OCI-LY1 (cell line): Measurements from ENCODE around the gene ST7.

Source experiments
- H2AFZ ChIP-seq: fragments of 200-600 bp; sonication (generic), shearing (Covaris generic); 2 replicates; pipeline ENCODE4 v1.6.0; 2014; ENCODE audit warnings: antibody characterized with exemption, mild to moderate bottlenecking, low read length
- H3F3A ChIP-seq: fragments of 200-600 bp; sonication (generic), shearing (Covaris generic); 2 replicates; pipeline ENCODE4 v1.6.0; 2014; ENCODE audit warnings: mild to moderate bottlenecking, antibody characterized with exemption, low read length, moderate library complexity; ENCODE audit not compliant: insufficient read depth
- H3K27ac ChIP-seq: fragments of 200-600 bp; sonication (generic); 2 replicates; pipeline ENCODE4 v1.5.1; 2014; ENCODE audit warnings: low read length, mixed run types, mild to moderate bottlenecking, low read depth; ENCODE audit not compliant: poor library complexity, severe bottlenecking
- H3K27me3 ChIP-seq: fragments of 200-600 bp; sonication (generic); 2 replicates; pipeline ENCODE4 v1.6.0; 2014; ENCODE audit warnings: antibody characterized with exemption, mild to moderate bottlenecking, low read length, moderate library complexity; ENCODE audit not compliant: insufficient read depth
- H3K36me3 ChIP-seq: fragments of 200-600 bp; sonication (generic); 2 replicates; pipeline ENCODE4 v1.6.1; 2014; ENCODE audit warnings: mild to moderate bottlenecking, antibody characterized with exemption, low read length, moderate library complexity, mixed read lengths; ENCODE audit not compliant: insufficient read depth
- H3K4me1 ChIP-seq: fragments of 200-600 bp; sonication (generic); 2 replicates; pipeline ENCODE4 v1.5.1; 2014; ENCODE audit warnings: mild to moderate bottlenecking, low read length, moderate library complexity; ENCODE audit not compliant: insufficient read depth, severe bottlenecking
- H3K4me2 ChIP-seq: fragments of 200-600 bp; sonication (generic), shearing (Covaris generic); 2 replicates; pipeline ENCODE4 v1.6.1; 2014; ENCODE audit warnings: low read length
- H3K4me3 ChIP-seq: fragments of 200-600 bp; sonication (generic); 2 replicates; pipeline ENCODE4 v1.5.1; 2014; ENCODE audit warnings: low read length, low read depth, mild to moderate bottlenecking, mixed read lengths; ENCODE audit not compliant: poor library complexity, severe bottlenecking
- H3K79me2 ChIP-seq: fragments of 200-600 bp; shearing (Covaris generic); 2 replicates; pipeline ENCODE4 v1.6.1; 2016; ENCODE audit warnings: mixed run types, low read length, mixed read lengths; ENCODE audit not compliant: insufficient read depth
- H3K9ac ChIP-seq: fragments of 200-600 bp; sonication (generic), shearing (Covaris generic); 2 replicates; pipeline ENCODE4 v1.6.1; 2014; ENCODE audit warnings: mild to moderate bottlenecking, low read length, mixed read lengths
- H3K9me2 ChIP-seq: fragments of 200-600 bp; sonication (generic), shearing (Covaris generic); 2 replicates; pipeline ENCODE4 v1.6.1; 2014; ENCODE audit warnings: low read depth, mild to moderate bottlenecking, low read length, mixed read lengths
- H3K9me3 ChIP-seq: fragments of 200-600 bp; shearing (Covaris generic); 2 replicates; pipeline ENCODE4 v1.6.1; 2014; ENCODE audit warnings: low read length, mixed read lengths
- H4K20me1 ChIP-seq: fragments of 200-600 bp; sonication (generic), shearing (Covaris generic); 2 replicates; pipeline ENCODE4 v1.6.0; 2016; ENCODE audit warnings: mild to moderate bottlenecking, low read length; ENCODE audit not compliant: insufficient read depth
- EZH2 ChIP-seq: fragments of 200-600 bp; sonication (generic), shearing (Covaris generic); IDR thresholded peaks from 2 replicates; pipeline ENCODE4 v1.8.0; 2017; ENCODE audit warnings: borderline replicate concordance, mixed run types, mild to moderate bottlenecking, antibody characterized with exemption, low read length, moderate library complexity, mixed read lengths
- TF ChIP-seq, protein P1 (sequence below): fragments of 200-600 bp; sonication (generic), shearing (Covaris generic); IDR thresholded peaks from 2 replicates; pipeline ENCODE4 v1.5.1; 2017; ENCODE audit warnings: mild to moderate bottlenecking, antibody characterized with exemption, low read length, moderate library complexity, mixed read lengths

The ST7 gene

DNA sequence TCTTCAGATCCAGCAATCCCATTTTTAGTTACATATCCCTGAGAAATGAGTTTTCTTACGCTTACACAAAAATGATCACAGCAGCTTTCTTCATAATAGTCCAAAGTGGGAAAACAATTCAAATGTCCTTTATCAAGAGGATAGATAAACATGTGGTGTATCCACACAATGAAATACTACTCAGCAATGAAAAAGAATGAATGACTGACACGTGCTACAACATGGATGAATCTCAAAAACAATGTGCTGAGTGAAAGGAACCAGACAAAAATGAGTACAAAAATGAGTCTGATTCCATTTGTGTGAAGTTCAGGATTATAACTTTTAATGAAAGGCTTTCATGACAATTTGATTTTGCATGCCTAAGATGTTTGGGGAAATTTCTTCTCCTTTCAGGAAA is 230.4 kb downstream of the ST7 start:
- TF ChIP-seq, protein P1, sequence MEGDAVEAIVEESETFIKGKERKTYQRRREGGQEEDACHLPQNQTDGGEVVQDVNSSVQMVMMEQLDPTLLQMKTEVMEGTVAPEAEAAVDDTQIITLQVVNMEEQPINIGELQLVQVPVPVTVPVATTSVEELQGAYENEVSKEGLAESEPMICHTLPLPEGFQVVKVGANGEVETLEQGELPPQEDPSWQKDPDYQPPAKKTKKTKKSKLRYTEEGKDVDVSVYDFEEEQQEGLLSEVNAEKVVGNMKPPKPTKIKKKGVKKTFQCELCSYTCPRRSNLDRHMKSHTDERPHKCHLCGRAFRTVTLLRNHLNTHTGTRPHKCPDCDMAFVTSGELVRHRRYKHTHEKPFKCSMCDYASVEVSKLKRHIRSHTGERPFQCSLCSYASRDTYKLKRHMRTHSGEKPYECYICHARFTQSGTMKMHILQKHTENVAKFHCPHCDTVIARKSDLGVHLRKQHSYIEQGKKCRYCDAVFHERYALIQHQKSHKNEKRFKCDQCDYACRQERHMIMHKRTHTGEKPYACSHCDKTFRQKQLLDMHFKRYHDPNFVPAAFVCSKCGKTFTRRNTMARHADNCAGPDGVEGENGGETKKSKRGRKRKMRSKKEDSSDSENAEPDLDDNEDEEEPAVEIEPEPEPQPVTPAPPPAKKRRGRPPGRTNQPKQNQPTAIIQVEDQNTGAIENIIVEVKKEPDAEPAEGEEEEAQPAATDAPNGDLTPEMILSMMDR, result no peak
- TF ChIP-seq EZH2, result no peak
- no peak overlapping the region for H3K27ac ChIP-seq
- H3K9me2 ChIP-seq, result no peaks in the 10 kb centered on the region

DNA sequence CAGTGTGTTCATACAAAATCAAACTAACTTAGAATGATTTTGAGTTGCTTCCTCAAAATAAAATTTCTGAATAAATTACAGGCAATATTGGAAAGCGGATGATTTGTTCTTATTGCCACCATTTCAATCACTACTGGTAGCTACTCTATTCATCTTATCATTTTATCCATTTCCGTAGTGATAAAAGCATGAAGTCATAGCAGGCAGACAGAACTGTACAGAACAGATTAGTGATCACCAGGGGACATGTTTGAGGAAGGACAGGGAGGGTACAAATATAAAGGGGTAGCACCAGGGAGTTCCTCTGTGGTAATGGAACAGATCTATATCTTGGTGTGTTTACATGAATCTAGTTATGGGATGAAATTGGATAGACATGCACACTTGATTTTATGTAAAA is 231.1 kb downstream of the ST7 start:
- H3K27ac ChIP-seq, result no peak overlapping the region
- H2AFZ ChIP-seq, result no peak overlapping the region
- H3K4me3 ChIP-seq, result no peak overlapping the region
- no peaks in the 10 kb centered on the region for H3K36me3 ChIP-seq
- no peaks in the 10 kb centered on the region for H3K9me3 ChIP-seq
- no peaks in the 10 kb centered on the region for H4K20me1 ChIP-seq
- no peak overlapping the region for H3K4me2 ChIP-seq
- H3F3A ChIP-seq, result no peaks in the 10 kb centered on the region
- H3K9ac ChIP-seq, result no peak overlapping the region
- H3K79me2 ChIP-seq, result no peaks in the 10 kb centered on the region
- TF ChIP-seq, protein P1, result no peak
- TF ChIP-seq EZH2, result no peak
- no peaks in the 10 kb centered on the region for H3K4me1 ChIP-seq
- H3K27me3 ChIP-seq, result no peaks in the 10 kb centered on the region
- no peaks in the 10 kb centered on the region for H3K9me2 ChIP-seq

More for the DNA sequence above, 230.4 kb downstream of the ST7 start:
- Histone ChIP-seq H2AFZ (no peak overlapping the region), H3K79me2 (no peaks in the 10 kb centered on the region), H3F3A (no peaks in the 10 kb centered on the region), H3K9ac (no peak overlapping the region), H3K9me3 (no peaks in the 10 kb centered on the region), H3K27me3 (no peaks in the 10 kb centered on the region), H3K4me1 (no peaks in the 10 kb centered on the region), H3K36me3 (no peaks in the 10 kb centered on the region), H4K20me1 (no peaks in the 10 kb centered on the region), H3K4me3 (no peak overlapping the region), H3K4me2 (no peak overlapping the region)

DNA sequence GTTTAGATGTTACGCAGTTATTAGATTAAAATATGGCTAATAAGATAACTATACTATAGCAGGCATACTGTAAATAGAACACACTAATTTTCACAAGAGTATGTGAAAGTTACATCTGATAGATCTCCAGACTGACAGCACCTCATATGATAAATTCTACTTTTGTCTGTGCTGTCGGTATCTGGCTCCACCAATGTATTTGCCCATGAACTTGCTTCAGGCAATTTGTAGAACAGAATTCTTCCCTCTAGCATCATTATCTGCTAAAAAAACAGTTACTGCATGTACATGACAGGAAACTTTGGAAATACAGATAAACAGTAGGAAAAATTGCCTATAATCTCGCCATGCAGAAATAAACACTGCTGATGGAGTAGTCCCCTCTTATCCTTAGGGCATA is 231.8 kb downstream of the ST7 start:
- H3F3A ChIP-seq, result no peaks in the 10 kb centered on the region
- no peaks in the 10 kb centered on the region for H3K36me3 ChIP-seq

More for the DNA sequence above, 231.8 kb downstream of the ST7 start:
- H3K4me3 ChIP-seq, result no peak overlapping the region
- H2AFZ ChIP-seq, result no peak overlapping the region
- H3K27ac ChIP-seq, result no peak overlapping the region
- H4K20me1 ChIP-seq, result no peaks in the 10 kb centered on the region
- TF ChIP-seq EZH2, result no peak
- TF ChIP-seq, protein P1, result no peak
- H3K27me3 ChIP-seq, result no peaks in the 10 kb centered on the region
- no peaks in the 10 kb centered on the region for H3K9me2 ChIP-seq
- no peak overlapping the region for H3K9ac ChIP-seq
- H3K4me1 ChIP-seq, result no peaks in the 10 kb centered on the region
- no peaks in the 10 kb centered on the region for H3K9me3 ChIP-seq
- no peaks in the 10 kb centered on the region for H3K79me2 ChIP-seq
- no peak overlapping the region for H3K4me2 ChIP-seq
